RWPE1 (cell line): ENCODE results near the gene HSD11B1L.
"Not testable (repeated sequence)": the region's sequence is repeated elsewhere in the genome, so short reads cannot be mapped to it uniquely, and the experiment has no call there.

Source experiments
- CTCF ChIA-PET: fragments of 350-600 bp; sonication (Branson Sonifier 250); formaldehyde crosslinking; extraction: SDS; loops from one replicate; lab custom pipeline; 2021; lab: Yijun Ruan, JAX
- POLR2A ChIA-PET: fragments of 400-600 bp; formaldehyde crosslinking; extraction: SDS; loops from one replicate; lab custom pipeline; 2020; ENCODE audit warnings: antibody characterized with exemption; ENCODE audit not compliant: low non-redundant PET; lab: Yijun Ruan, JAX
- DNase-seq: peaks from one replicate; pipeline ENCODE4 v3.0.0; 2012; ENCODE audit warnings: low spot score
- H3K27ac ChIP-seq: fragments of 450-650 bp; 2 replicates; pipeline ENCODE4 v1.5.1; 2017
- TF ChIP-seq, protein P1 (sequence below): fragments of 450-650 bp; conservative IDR thresholded peaks from 2 replicates; pipeline ENCODE4 v1.5.1; 2017; ENCODE audit warnings: low read depth, mild to moderate bottlenecking

Gene HSD11B1L

DNA sequence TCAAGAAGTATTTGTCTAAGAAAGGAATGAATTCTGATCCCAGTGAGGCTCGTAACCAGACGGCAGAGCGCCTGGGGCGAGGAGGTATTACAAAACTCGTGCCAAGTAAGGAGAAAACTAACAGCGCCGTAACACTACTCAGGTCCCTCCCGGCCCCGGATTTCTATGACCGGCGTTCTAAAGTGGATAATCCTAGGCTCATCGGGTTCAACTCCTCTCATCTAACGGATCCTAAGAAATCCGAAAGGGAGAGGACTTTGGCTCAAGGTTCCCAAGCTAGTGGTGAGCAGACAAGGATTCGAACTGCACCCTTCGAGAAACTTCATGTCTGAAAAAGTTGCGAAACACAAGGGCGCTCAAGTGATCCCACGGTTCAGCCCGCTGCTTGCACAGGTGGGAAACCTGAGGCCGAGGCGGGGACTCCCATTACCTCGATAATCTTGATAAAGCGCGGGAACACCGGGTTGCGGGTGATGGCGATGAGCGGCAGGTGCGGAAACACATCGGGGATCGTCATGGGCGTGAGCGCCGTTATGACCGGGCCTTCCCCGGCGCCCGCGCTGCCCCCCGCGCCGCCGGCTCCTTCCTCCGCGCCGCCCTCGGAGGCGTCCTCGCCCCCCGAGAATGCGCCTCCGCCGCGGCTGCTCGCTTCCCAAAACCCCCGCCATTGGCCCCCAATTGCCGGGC lies 38.6 kb downstream of the HSD11B1L start:
- TF ChIP-seq, protein P1, sequence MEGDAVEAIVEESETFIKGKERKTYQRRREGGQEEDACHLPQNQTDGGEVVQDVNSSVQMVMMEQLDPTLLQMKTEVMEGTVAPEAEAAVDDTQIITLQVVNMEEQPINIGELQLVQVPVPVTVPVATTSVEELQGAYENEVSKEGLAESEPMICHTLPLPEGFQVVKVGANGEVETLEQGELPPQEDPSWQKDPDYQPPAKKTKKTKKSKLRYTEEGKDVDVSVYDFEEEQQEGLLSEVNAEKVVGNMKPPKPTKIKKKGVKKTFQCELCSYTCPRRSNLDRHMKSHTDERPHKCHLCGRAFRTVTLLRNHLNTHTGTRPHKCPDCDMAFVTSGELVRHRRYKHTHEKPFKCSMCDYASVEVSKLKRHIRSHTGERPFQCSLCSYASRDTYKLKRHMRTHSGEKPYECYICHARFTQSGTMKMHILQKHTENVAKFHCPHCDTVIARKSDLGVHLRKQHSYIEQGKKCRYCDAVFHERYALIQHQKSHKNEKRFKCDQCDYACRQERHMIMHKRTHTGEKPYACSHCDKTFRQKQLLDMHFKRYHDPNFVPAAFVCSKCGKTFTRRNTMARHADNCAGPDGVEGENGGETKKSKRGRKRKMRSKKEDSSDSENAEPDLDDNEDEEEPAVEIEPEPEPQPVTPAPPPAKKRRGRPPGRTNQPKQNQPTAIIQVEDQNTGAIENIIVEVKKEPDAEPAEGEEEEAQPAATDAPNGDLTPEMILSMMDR: no peak
- CTCF ChIA-PET: interaction anchor here (0.6 to 0.7 kb wide), 2 partner anchors 10 to 642 kb away, joined by 3 to 4 read pairs; partner anchors contain the start of gene CLPP
- peak overlapping the region; percentile 96 for H3K27ac ChIP-seq
- POLR2A ChIA-PET: no interaction called here
- DNase-seq: peak; percentile 29

DNA sequence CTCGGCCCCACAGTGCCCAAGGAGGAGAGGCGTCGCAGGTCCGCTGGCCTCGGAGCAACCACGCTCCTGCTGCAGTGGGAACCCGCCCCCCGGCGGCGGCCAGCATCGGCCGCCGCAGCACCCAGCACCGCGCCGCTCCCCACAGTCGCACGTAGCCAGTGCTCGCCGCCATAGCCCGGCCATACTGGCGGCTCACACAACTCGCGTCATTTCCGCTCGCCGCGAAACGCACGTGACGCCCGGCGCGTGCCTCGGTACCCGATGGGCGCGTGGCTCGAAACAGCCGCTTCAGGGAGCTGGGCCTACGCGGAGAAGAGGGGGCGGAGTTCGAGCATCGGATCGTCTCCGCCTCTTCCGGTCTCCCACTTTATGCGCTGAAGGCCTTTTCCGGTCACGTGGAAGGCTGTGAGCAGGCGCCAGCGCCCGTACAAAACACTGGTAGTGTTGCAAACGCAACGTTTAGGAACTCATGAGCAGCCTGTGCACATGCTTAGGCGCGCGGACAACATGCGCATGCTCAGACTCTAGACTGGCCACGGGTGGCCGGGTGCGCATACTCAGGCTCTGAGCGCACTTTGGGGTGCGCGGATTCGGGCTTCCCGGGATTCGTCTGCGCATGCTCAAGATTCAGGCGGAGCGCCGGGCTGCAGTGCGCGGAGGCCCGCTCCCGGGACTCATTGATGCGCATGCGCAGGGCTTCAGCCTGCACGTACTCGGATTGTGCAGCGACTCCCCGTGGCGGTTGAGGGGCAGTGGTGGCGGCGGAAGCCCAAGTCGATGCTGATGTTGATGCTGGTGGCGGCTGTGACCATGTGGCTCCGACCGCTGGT lies 39.3 kb downstream of the HSD11B1L start, which contains the start of the genes CATSPERD and LONP1:
Gene CATSPERD (plus strand): TSS at position 677 of the 830 bp plus-strand sequence. CDS start 101 bp downstream, at position 778.
Gene LONP1 (minus strand): TSS at position 186 of the 830 bp plus-strand sequence. CDS start 14 bp downstream, at position 172.
- ChIA-PET POLR2A (interaction anchor here (0.6 to 0.8 kb wide), 4 partner anchors 14 to 903 kb away, joined by 3 to 9 read pairs (median 4); no protein-coding TSS in a partner anchor), CTCF (interaction anchor here (0.6 to 1.3 kb wide), 6 partner anchors 47 to 1995 kb away, joined by 3 to 4 read pairs (median 3); partner anchors contain the start of gene CLPP)
- TF ChIP-seq, protein P1: peak; percentile 90
- H3K27ac ChIP-seq: peak within 1 kb of the TSS; percentile 96
- peak; percentile 99 for DNase-seq

DNA sequence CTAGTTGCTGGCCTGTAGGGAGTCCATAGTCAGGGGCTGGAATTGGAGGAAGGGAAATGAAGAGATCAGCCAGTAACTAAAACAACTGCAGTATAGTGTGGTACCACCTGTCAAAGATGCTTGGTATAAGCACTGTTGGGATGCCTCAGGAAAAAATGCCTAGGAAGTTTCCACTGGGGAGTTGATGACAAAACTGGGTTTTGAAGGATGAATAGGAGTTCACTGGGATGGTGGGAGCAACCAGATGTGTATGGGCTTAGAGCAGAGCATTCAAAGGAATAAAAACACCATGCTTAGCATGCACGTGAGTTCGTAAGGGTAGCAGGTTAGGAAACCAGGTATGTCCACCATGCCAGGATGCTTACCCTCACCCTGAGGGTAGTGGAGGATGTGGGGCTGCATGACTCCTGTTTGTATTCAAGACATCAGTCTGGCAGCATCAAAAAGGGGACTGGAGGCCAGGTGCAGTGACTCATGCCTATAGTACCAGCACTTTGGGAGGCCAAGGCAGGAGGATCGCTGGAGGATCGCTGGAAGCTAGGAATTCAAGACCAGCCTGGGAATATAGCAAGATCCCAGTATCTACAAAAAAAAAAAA lies 46.7 kb downstream of the HSD11B1L start:
- ChIA-PET POLR2A (no interaction called here), CTCF (no interaction called here)
- TF ChIP-seq, protein P1: no peak
- H3K27ac ChIP-seq: no peak overlapping the region
- DNase-seq: no peak

DNA sequence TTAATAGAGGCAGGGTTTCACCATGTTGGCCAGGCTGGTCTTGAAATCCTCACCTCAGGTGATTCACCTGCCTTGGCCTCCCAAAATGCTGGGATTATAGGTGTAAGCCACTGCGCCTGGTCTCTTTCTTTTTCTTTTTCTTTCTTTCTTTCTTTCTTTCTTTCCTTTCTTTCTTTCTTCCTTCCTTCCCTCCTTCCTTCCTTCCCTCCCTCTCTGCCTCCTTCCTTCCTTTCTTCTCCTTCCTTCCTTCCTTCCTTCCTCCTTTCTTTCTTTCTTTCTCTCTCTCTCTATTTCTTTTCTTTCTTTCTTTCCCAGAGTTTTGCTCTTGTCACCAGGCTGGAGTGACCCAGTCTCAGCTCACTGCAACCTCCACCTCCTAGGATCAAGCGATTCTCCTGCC lies 52.3 kb downstream of the HSD11B1L start:
- H3K27ac ChIP-seq, POLR2A ChIA-PET, DNase-seq, CTCF ChIA-PET: not testable (repeated sequence)
